Ishikawa (cell line): ENCODE results near the gene MED10.

Source experiments
- CEBPB ChIP-seq: IDR thresholded peaks from 2 replicates; pipeline ENCODE4 v1.6.1; 2012
- CREB1 ChIP-seq: IDR thresholded peaks from 2 replicates; pipeline ENCODE4 v1.6.1; 2012; ENCODE audit warnings: low read depth
- EP300 ChIP-seq: IDR thresholded peaks from 2 replicates; pipeline ENCODE4 v1.6.1; 2012; ENCODE audit warnings: borderline replicate concordance
- FOXM1 ChIP-seq: IDR thresholded peaks from 2 replicates; pipeline ENCODE4 v1.6.1; 2012; ENCODE audit warnings: low read depth, borderline replicate concordance
- NFIC ChIP-seq: IDR thresholded peaks from 2 replicates; pipeline ENCODE4 v1.6.1; 2012
- RAD21 ChIP-seq: IDR thresholded peaks from 2 replicates; pipeline ENCODE4 v1.6.1; 2012; ENCODE audit warnings: low read depth
- TAF1 ChIP-seq: IDR thresholded peaks from 2 replicates; pipeline ENCODE4 v1.6.1; 2012; ENCODE audit warnings: low read depth, mild to moderate bottlenecking
- TCF12 ChIP-seq: IDR thresholded peaks from 2 replicates; pipeline ENCODE4 v1.6.1; 2012; ENCODE audit warnings: low read depth
- TEAD4 ChIP-seq: IDR thresholded peaks from 2 replicates; pipeline ENCODE4 v1.6.1; 2012
- YY1 ChIP-seq: IDR thresholded peaks from 2 replicates; pipeline ENCODE4 v1.6.1; 2012; ENCODE audit warnings: low read depth
- ZBTB7A ChIP-seq: IDR thresholded peaks from 2 replicates; pipeline ENCODE4 v1.6.1; 2012; ENCODE audit warnings: low read depth
- TF ChIP-seq, protein P1 (sequence below): IDR thresholded peaks from 2 replicates; pipeline ENCODE4 v1.6.1; 2012; ENCODE audit warnings: low read depth, mild to moderate bottlenecking
- TF ChIP-seq, protein P2 (sequence below): IDR thresholded peaks from 2 replicates; pipeline ENCODE4 v1.6.1; 2012

DNA sequence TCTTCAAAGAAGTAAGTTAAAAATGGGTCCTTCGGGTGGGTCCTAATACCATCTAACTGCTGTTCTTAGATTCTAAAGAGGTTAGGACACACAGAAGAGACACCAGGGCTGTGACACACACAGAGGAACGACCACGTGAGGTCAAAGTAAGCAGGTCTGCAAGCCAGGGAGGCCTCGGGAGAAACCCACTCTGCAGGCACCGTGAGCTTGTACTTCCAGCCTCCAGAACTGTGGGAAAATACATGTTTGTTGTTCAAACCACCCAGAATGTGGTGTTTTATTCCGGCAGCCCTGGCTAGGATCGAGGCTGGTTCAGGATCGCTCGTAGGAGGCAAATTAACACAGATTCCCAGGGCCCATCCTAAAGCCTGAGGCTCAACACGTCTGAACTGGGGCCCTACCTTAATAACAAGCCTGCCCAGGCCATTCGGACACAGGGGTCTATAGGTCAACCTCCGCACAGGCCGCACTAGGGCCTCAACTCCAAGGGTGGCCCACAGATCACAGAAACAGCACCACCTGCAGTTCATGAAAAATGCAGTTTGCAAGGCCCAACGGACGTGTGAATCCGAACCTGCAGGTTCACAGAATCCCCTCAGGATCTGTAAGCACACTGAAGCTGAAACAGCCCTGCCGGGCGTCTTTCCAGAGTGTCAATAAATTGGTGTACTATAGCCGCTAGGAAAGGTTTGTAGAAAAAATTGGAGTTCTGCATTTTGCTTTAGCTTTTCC, 7.1 kb downstream of the MED10 start:
- TF ChIP-seq RAD21 (no peak), ZBTB7A (no peak), CEBPB (no peak), TAF1 (no peak), TEAD4 (no peak), EP300 (no peak), FOXM1 (no peak), TCF12 (no peak), NFIC (no peak), CREB1 (no peak), YY1 (no peak)
- TF ChIP-seq, protein P1, sequence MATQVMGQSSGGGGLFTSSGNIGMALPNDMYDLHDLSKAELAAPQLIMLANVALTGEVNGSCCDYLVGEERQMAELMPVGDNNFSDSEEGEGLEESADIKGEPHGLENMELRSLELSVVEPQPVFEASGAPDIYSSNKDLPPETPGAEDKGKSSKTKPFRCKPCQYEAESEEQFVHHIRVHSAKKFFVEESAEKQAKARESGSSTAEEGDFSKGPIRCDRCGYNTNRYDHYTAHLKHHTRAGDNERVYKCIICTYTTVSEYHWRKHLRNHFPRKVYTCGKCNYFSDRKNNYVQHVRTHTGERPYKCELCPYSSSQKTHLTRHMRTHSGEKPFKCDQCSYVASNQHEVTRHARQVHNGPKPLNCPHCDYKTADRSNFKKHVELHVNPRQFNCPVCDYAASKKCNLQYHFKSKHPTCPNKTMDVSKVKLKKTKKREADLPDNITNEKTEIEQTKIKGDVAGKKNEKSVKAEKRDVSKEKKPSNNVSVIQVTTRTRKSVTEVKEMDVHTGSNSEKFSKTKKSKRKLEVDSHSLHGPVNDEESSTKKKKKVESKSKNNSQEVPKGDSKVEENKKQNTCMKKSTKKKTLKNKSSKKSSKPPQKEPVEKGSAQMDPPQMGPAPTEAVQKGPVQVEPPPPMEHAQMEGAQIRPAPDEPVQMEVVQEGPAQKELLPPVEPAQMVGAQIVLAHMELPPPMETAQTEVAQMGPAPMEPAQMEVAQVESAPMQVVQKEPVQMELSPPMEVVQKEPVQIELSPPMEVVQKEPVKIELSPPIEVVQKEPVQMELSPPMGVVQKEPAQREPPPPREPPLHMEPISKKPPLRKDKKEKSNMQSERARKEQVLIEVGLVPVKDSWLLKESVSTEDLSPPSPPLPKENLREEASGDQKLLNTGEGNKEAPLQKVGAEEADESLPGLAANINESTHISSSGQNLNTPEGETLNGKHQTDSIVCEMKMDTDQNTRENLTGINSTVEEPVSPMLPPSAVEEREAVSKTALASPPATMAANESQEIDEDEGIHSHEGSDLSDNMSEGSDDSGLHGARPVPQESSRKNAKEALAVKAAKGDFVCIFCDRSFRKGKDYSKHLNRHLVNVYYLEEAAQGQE, result no peak
- TF ChIP-seq, protein P2, sequence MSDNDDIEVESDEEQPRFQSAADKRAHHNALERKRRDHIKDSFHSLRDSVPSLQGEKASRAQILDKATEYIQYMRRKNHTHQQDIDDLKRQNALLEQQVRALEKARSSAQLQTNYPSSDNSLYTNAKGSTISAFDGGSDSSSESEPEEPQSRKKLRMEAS, result no peak
